Skeletal muscle satellite cell (primary cell): ENCODE measurements around the gene PHACTR1.
"Not testable (repeated sequence)": the region's sequence is repeated elsewhere in the genome, so short reads cannot be mapped to it uniquely, and the experiment has no call there.

Experiments
- H3K27me3 ChIP-seq: 2 replicates; pipeline ENCODE4 v1.7.0; 2013; ENCODE audit warnings: low read length; ENCODE audit not compliant: control insufficient read depth, insufficient read depth
- H3K36me3 ChIP-seq: 2 replicates; pipeline ENCODE4 v1.7.0; 2013; ENCODE audit warnings: mild to moderate bottlenecking, control low read depth, low read length; ENCODE audit not compliant: insufficient read depth
- H3K4me1 ChIP-seq: 2 replicates; pipeline ENCODE4 v1.7.0; 2013; ENCODE audit warnings: low read length; ENCODE audit not compliant: control insufficient read depth, insufficient read depth
- H3K4me2 ChIP-seq: 2 replicates; pipeline ENCODE4 v1.7.0; 2013; ENCODE audit warnings: mild to moderate bottlenecking, low read length
- H3K4me3 ChIP-seq: 2 replicates; pipeline ENCODE4 v1.7.0; 2013; ENCODE audit warnings: low read length
- H3K9ac ChIP-seq: 2 replicates; pipeline ENCODE4 v1.7.0; 2013; ENCODE audit warnings: mild to moderate bottlenecking, low read depth, low read length, moderate library complexity
- H3K9me3 ChIP-seq: replicated peaks from 2 replicates; pipeline ENCODE4 v1.7.0; 2013; ENCODE audit warnings: mild to moderate bottlenecking, control low read depth, low read length

PHACTR1 gene

GRCh38 chr6:13159300-13159699, 442.7 kb downstream of the PHACTR1 start:
- H3K9me3 ChIP-seq = no peaks in the 10 kb centered on the region
- no peak overlapping the region for H3K4me2 ChIP-seq
- no peak overlapping the region for H3K4me3 ChIP-seq
- no peaks in the 10 kb centered on the region for H3K4me1 ChIP-seq
- H3K9ac ChIP-seq = no peak overlapping the region
- H3K27me3 ChIP-seq = no peaks in the 10 kb centered on the region
- no peaks in the 10 kb centered on the region for H3K36me3 ChIP-seq

GRCh38 chr6:13159822-13160221, 443.3 kb downstream of the PHACTR1 start:
- H3K4me2 ChIP-seq, H3K4me3 ChIP-seq, H3K9ac ChIP-seq, H3K9me3 ChIP-seq, H3K36me3 ChIP-seq, H3K4me1 ChIP-seq, H3K27me3 ChIP-seq: not testable (repeated sequence)

- Histone ChIP-seq H3K36me3 (no peaks in the 10 kb centered on the region), H3K4me3 (no peak overlapping the region), H3K9ac (no peak overlapping the region), H3K4me2 (no peak overlapping the region), H3K27me3 (no peaks in the 10 kb centered on the region), H3K4me1 (no peaks in the 10 kb centered on the region), H3K9me3 (no peaks in the 10 kb centered on the region)
These were observed 446.8 kb downstream of the PHACTR1 start for GRCh38 chr6:13163161-13163944.

GRCh38 chr6:13164291-13164690, 447.7 kb downstream of the PHACTR1 start:
- no peaks in the 10 kb centered on the region for H3K36me3 ChIP-seq

GRCh38 chr6:13165502-13166172, 449.1 kb downstream of the PHACTR1 start:
- no peak overlapping the region for H3K4me3 ChIP-seq
- H3K36me3 ChIP-seq = no peaks in the 10 kb centered on the region
- H3K27me3 ChIP-seq = no peaks in the 10 kb centered on the region
- peak overlapping the region; percentile 39 for H3K4me2 ChIP-seq
- H3K9me3 ChIP-seq = no peaks in the 10 kb centered on the region
- H3K9ac ChIP-seq = no peak overlapping the region
- no peaks in the 10 kb centered on the region for H3K4me1 ChIP-seq

More at GRCh38 chr6:13164291-13164690, 447.7 kb downstream of the PHACTR1 start:
- Histone ChIP-seq H3K4me3 (no peak overlapping the region), H3K9ac (no peak overlapping the region), H3K9me3 (no peaks in the 10 kb centered on the region), H3K4me2 (no peak overlapping the region), H3K27me3 (no peaks in the 10 kb centered on the region), H3K4me1 (no peaks in the 10 kb centered on the region)

GRCh38 chr6:13166269-13166668, 449.7 kb downstream of the PHACTR1 start:
- H3K4me3 ChIP-seq = no peak overlapping the region
- no peak overlapping the region for H3K4me2 ChIP-seq
- H3K9me3 ChIP-seq = no peaks in the 10 kb centered on the region
- no peak overlapping the region for H3K9ac ChIP-seq
- no peaks in the 10 kb centered on the region for H3K36me3 ChIP-seq
- no peaks in the 10 kb centered on the region for H3K4me1 ChIP-seq
- H3K27me3 ChIP-seq = no peaks in the 10 kb centered on the region

- Histone ChIP-seq H3K36me3 (no peaks in the 10 kb centered on the region), H3K4me1 (no peaks in the 10 kb centered on the region), H3K27me3 (no peaks in the 10 kb centered on the region), H3K4me2 (no peak overlapping the region), H3K9me3 (no peaks in the 10 kb centered on the region), H3K4me3 (no peak overlapping the region), H3K9ac (no peak overlapping the region)
These were observed 450.3 kb downstream of the PHACTR1 start for GRCh38 chr6:13166916-13167315.

GRCh38 chr6:13172291-13172690, 455.7 kb downstream of the PHACTR1 start:
- H3K4me1 ChIP-seq = no peaks in the 10 kb centered on the region
- H3K4me3 ChIP-seq = no peak overlapping the region
- H3K9ac ChIP-seq = no peak overlapping the region
- H3K27me3 ChIP-seq = no peaks in the 10 kb centered on the region
- H3K4me2 ChIP-seq = no peak overlapping the region
- no peaks in the 10 kb centered on the region for H3K9me3 ChIP-seq
- no peaks in the 10 kb centered on the region for H3K36me3 ChIP-seq

- H3K27me3 ChIP-seq = no peaks in the 10 kb centered on the region
- no peaks in the 10 kb centered on the region for H3K4me1 ChIP-seq
- H3K36me3 ChIP-seq = no peaks in the 10 kb centered on the region
- H3K9me3 ChIP-seq = no peaks in the 10 kb centered on the region
- H3K4me2 ChIP-seq = no peak overlapping the region
- H3K4me3 ChIP-seq = no peak overlapping the region
- no peak overlapping the region for H3K9ac ChIP-seq
These were observed 458.5 kb downstream of the PHACTR1 start for GRCh38 chr6:13175087-13175486.

GRCh38 chr6:13175759-13176158, 459.2 kb downstream of the PHACTR1 start:
- no peaks in the 10 kb centered on the region for H3K9me3 ChIP-seq
- no peaks in the 10 kb centered on the region for H3K4me1 ChIP-seq
- H3K4me2 ChIP-seq = no peak overlapping the region
- H3K36me3 ChIP-seq = no peaks in the 10 kb centered on the region
- H3K27me3 ChIP-seq = no peaks in the 10 kb centered on the region
- H3K4me3 ChIP-seq = no peak overlapping the region
- H3K9ac ChIP-seq = no peak overlapping the region

GRCh38 chr6:13177664-13178063, 461.1 kb downstream of the PHACTR1 start:
- no peaks in the 10 kb centered on the region for H3K4me1 ChIP-seq
- H3K9me3 ChIP-seq = no peaks in the 10 kb centered on the region
- no peak overlapping the region for H3K4me3 ChIP-seq
- H3K36me3 ChIP-seq = no peaks in the 10 kb centered on the region
- H3K9ac ChIP-seq = no peak overlapping the region
- H3K27me3 ChIP-seq = no peaks in the 10 kb centered on the region
- no peak overlapping the region for H3K4me2 ChIP-seq

- no peak overlapping the region for H3K9ac ChIP-seq
- H3K36me3 ChIP-seq = no peaks in the 10 kb centered on the region
- H3K27me3 ChIP-seq = no peaks in the 10 kb centered on the region
- H3K4me3 ChIP-seq = no peak overlapping the region
- no peak overlapping the region for H3K4me2 ChIP-seq
- H3K9me3 ChIP-seq = no peaks in the 10 kb centered on the region
- H3K4me1 ChIP-seq = no peaks in the 10 kb centered on the region
These were observed 461.5 kb downstream of the PHACTR1 start for GRCh38 chr6:13178107-13178506.
